Activated CD4-positive, CD25-positive, alpha-beta regulatory T cell treated with anti-CD3 and anti-CD28 coated beads, Interleukin-2, amount 50 U/mL, for 24 hours (primary cell): ENCODE results near the gene SLC43A3.
"Not testable (repeated sequence)": the region's sequence is repeated elsewhere in the genome, so short reads cannot be mapped to it uniquely, and the experiment has no call there.

Experiments used
- ATAC-seq, 2 donors: fragments of 150-1000 bp; cut with Tn5 transposase; one replicate each; pipeline ENCODE4 v1.10.0; 2021; ENCODE audit warnings: mild to moderate bottlenecking in 1 of 2, moderate library complexity in 1 of 2

Gene SLC43A3

DNA sequence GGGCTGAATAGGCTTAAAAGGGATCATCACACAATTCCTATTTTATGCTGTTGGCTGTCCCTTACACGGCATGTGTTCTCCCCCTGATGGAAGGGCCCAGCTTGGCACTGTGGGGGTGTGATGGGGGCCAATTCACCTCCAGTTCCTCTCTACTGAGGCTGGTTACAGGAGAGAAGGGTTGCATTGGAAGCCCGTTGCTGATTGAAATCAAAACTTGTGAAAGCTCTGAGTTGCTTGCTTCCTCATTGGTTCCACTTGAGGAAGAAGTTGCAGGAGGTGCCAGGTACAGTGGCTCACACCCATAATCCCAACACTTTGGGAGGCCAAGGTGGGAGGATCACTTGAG, 23.1 kb downstream of the SLC43A3 start:
- no peak for ATAC-seq

DNA sequence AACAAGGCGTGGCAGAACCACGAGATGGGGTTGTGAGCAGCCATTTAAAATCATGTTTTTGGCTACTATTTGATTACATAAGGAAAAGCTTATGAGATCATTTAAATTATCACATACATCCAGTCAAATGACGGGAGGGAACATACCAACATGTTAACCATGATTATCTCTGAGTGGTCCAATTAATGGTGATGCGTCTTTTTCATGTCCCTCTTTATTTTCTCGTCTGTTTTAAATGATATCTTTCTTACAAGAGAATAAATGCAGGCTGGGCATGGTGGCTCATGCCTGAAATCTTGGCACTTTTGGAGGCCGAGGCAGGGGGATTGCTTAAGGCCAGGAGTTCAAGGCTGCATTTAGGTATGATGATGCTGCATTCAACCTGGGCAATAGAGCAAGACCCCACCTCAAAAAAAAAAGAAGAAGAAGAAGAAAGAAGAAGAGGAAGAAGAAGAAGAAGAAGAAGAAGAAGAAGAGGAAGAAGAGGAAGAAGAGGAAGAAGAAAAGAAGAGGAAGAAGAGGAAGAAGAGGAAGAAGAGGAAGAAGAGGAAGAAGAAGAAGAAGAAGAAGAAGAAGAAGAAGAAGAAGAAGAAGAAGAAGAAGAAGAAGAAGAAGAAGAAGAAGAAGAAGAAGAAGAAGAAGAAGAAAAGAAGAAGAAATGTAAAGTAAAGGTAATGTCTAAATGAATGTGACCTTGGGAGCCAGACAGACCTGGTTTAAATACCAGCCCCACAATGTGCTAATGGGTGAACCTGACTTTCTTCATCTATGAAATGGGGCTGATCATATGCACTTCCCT, 23.7 kb downstream of the SLC43A3 start:
- not testable (repeated sequence) for ATAC-seq

DNA sequence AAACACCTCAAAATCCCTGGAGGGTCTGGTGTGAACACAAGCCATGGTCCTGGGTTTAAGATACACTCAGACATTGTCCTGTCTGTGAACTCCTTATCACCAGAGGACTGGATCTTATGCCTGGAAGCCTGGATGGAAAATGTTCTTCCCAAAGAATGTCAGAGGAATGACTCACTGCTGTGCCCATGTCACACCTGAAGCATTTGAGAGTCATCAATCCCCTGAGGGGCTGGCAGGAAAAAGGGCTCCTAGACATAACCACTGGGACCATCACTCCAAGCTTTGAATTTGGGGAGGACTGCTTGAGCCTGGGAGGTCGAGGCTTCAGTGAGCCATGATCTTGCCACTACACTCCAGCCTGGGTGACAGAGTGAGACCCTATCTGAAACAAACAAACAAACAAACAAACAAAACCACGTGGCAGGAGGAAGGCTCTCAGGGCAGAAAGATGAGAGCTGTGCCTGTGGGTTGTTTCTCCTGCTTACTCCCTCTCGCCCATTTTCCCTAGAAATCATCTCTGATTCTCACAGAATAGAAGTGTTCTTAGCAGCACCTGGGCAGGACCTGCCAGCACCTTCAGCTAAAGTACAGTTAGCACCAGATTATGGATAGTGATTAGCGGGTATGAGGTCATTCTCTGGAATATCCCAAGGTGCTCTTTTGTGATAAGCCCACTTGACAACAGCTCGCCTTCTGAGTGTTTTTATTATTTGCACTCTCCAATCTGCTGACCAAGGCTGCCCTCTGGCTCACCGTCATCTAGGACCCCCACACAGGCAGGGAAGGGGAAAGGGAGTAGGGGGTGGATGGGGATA, 24.5 kb downstream of the SLC43A3 start:
- ATAC-seq, result no peak

DNA sequence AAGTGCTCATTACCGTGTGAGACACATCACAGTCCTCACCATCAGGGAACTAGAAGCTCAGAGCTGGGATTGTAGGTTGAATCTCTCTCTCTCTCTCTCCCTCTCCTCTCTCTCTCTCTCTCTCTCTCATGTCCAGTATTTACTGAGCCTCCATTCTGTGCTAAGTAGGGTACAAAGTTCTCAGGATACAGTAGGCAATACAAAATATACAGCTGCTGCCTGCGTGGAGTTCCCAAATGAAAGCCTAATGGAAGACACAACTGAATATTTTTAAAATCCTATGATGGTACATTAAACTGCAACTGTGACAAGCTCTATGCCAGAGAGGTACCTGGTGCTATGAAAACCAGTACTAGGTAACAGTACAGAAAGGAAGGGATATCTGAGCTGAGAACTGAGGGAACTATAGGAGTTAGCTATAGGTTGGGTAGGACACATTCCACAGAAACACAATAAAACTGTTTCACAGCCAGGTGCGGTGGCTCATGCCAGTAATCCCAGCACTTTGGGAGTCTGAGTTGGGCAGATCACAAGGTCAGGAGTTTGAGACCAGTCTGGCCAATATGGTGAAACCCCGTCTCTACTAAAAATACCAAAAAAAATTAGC, 26.8 kb downstream of the SLC43A3 start:
- ATAC-seq, result no peak

DNA sequence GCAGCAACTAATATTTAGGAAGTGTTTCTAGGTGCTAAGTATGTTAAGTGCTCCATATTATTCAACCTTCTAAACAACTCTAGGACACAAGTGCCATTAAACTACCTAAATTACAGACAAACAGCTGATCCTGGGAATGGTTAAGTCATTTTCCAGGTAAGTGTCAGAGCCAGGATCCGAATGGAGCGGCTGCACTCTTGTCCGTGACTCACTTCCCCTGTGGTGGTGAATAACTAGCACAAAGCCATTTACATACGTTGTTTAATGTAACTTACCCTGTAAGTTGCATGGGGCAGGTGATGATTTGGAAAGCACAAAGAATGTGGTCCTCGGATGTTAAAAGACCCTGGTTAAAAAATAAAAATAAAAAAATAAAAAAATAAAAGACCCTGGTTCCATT, 27.7 kb downstream of the SLC43A3 start:
- no peak for ATAC-seq

DNA sequence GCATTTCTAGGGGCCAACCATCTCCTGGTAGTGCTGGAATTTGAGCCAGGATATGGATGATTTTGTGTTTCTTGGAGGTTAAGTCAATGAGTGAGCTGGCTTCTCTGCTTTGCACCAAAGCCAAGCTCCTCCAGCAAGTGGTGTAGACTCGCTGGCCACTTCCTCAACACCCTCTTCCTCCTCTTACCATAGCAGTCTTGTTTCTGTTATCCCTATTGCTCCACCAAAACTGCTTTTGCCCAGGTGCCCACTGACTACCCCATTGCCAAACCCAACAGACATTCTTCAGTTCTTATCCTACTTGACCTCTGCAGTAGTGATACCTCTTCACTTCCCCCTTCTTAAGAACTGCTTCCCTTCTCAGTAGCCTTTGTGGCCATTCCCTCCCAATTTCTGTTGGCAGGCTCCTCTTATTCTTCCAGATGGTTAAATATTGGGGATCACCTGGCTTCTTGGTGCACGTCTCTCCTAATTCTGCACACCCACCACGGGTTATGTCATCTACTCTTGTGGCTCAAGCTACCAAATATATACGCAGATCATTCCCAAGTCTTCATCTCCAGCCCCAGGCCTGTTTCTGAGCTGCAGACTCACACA, 29.4 kb downstream of the SLC43A3 start:
- no peak for ATAC-seq

DNA sequence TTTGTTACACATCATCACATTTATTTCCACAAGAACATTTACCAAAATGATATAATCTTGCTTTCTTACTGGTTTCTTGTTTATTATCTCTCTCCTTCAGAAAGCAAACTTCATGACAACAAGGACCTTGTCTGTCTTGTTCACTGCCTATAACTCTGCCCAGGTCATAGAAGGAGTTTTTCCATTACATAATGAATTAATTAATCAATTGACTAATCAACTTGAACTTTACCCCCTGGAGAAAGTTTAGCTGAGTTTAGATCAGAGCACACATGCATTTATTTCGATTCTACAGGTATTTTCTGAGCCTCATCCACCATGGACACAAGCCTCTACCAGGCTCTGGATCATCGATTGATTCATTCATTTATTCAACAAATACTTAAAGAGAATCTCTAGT, 30.2 kb downstream of the SLC43A3 start:
- ATAC-seq, result no peak

DNA sequence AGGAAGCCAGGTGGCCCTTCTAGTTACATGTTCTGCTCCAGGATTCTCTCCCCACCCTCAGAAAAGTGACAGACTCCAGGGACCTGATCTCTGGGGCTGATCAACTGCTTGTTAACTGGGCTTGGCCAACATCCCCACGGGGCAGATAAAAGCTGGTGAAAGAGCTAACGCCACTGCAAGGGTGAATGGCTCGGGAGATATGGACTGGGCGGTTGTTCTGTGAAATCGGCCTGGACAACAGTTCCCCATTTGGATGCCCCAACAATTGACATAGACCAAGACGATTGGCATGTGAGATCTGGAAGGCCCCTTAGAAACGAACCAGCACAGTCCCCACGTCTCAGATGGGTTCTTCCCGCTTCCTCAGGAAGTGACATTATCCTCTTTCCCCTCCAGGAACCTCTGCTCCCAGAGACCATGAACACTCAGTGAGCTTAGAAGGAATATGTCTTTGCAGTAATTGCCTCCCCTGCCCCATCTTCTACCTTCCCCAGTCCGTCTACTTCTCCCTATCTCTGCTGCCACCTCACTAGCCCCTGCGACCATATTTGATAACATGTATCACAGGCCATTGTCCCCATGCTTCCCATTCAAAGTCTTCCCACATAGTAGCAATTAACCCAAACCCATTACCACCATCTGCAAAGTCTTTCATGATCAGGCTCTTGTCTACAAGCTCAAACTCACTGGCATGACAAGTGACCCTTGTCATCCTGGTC, 30.9 kb downstream of the SLC43A3 start:
- no peak for ATAC-seq

DNA sequence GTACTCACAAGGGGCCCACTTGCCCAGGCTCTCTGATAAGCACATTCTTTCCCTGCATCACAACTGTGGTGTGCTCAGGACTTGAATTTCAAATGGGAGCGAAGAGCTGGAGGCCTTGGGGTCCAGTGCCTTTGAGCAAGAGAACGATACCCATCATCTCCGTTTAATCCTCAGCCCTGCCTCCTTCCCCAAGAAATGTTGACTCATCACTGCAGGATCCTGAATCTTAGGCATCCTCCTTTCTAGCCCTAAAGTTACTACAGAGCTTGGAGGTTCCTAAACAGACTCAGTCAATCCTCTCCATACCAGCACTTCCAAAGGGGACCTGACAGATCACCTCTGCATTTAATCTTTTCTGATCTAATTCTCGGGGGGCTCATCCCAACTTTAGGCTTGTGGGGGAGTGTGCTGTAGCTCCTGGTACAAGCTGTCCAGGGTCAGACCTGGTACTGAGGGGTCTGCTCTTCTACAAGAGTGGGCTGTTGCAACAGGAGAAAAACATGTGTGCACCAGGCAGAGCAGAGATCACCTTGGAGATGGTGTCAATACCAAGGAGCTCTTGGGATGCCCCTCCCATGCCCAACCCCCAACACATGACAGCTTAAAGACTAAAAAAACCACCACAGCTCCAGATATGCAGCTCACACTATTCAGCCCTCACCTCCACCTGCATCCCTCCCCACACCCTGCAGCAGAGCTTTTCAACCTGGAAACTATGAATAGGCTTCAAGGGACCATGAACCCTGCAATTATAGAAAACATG, 32.5 kb downstream of the SLC43A3 start:
- no peak for ATAC-seq

DNA sequence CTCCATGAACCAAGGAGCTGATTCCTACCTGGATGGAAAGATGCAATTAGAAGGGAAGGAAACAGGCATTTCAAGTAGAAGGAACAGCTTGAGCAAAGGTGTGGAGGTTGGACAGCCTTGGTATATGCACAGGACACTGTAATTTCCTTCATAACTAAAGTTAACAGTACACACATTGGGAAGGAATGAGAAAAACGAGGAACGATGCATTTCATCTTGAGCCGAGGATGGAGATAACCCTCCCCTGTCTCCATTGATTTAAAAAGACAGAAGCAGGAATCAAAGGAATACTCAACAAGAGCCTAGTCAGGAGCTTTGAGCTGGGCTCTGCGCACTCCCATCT, 34.2 kb downstream of the SLC43A3 start:
- ATAC-seq, result no peak

DNA sequence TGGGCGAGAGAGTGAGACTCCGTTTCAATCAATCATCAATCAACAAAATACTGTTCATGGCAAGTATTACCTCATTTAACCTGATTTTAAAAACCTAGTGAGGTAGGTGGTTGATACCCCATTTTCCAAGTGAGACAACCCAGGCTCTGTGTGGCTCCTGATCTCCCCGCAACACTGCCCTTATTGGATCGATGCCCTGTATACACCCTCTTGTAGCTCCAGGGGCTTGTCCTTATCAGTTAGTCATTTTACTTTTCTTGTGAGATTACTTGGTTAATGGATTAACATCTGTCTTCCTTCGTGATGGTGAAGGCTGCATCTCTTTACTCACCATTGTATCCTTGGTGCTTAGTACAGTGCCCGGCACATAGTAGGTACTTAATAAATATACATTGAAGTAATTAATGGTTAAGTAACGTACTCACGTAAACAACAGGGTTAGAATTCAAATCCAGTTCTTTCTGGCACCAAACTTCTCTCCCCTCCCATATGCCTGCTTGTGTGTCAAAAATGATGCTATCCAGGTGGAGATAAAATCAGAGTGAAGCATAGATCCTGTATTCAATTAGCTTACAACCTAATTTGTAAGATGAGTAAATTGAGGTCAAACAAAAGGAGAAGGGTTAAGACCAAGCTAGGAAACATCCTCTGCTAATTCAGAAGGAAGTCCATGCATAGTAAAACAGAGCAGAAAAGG, 34.7 kb downstream of the SLC43A3 start:
- no peak for ATAC-seq

DNA sequence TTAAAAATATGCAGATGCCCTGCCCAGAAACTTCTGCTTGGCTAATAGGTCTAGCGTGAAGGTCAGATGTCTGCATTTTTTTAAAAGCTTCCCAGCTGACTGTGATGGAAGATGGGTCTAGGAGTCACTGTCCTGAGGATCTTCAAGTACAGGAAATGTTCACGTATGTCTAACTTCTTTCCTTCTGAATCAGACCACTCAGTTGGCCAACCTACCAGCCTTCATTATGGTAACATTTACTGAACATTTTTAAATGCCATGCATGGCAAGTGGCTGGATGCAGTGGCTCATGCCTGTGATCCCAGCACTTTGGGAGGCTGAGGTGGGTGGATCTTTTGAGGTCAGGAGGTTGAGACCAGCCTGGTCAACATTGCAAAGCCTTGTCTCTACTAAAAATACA, 35.4 kb downstream of the SLC43A3 start:
- no peak for ATAC-seq

DNA sequence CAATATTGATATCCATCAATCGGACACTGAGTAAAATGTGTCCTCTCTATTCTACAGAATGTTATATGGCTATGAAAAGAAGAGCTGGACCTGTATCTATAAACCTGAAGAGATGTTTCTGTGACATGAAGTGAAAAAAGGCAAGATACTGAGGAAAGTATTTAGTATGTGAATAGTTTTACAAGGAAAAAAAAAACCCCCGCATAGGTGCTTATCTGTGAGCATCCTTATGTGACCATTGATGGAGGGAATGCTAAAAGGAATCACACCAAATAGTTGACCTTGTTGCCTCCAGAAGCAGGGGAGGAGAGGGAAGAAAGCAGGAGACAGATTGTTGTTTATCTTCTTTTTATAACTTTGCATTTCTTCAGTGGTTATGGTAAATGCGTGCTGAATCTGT, 35.8 kb downstream of the SLC43A3 start:
- ATAC-seq, result no peak

DNA sequence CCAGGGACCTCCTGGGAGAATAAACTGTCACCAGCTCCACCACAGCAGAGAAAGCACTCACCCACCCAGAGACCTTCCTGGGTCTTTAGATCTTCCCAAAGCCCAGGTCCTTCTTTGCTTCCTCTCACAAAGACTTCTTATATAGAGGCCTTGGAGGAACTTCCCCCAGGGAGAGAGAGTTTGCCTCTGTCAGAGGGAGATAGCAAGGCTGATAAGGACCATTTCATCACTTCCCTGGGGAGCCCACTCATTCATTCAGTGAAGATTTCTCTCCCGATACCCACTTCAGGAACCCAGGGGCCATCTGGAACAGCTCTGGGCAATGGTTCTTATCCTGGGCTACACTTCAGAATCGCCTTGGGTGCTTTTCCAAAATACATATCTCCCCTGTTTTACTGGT, 36.4 kb downstream of the SLC43A3 start, which contains the start of gene PRG2:
Gene PRG2, minus strand, starts transcription at position 116 of the 400 bp plus-strand sequence. CDS start 706 bp downstream, outside the sequence.
- ATAC-seq, result no peak

DNA sequence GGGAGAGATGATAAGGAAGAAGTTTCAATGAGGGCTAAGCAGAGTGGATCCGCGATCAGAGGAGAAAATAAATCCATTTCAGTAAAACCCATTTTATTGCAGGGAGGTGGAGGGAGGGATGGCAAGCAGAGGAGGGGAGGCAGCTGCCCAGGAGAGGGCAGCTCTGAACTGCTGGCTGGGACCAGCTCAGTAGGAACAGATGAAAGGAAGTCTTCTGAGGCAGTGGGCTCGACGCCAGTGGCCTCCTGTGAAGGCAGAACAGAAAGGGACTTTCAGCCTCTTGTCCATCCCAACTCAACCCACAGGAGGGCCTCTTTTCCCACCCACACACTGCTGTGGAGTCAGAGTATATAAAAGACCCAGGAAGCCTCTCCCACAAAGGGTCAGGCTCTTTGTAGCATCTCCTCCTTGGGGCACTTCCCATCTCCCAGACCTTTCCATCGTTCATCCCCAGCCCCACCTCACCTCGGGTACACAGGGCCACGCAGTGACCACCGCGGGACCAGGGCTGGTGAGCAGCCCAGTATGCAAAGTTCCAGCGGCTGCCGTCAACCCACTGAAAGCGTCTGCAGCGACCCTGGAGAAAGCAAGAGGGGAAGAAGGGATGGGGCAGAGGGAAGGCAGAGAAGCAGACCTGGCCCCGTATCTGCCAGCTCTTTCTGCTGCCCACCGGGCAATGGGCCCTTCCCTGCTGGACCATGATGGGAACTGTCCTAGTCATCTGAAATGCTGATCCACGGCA, 39.5 kb downstream of the SLC43A3 start:
- ATAC-seq, result no peak

DNA sequence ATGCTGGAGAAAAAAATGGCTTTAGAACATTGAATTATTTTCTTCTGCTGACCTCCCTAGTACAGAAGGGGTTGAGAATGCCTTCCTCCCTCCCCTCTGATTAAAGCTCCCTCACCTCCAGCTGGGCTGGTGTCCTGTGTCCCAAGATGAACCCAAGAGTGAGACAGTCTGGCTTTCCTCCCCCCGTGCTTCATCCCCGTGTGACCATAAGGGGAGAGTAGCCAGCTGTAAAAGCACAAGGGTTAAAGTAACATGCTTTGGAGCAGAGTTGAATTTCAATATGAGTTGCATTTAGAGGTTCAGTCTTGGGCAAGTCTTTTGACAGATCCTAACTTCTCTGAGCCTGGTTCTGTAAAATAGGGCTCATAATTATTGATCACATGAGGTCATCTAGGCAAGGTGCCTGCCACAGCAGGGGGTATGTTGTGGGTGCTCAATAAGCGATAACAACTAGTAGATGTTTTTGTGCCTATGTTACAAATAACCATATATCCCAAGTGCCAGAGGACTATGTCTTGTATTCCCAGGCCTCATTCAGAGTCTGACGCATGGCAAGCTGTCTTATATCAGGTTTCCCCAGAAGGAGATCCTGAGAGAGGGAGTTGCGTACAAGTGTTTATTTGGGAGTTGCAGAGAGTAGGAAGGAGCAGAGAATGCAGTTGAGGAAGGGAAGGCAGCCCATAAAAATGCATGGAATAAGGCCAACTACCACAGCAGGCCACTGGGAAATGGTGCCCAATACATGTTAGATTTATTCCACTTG, 40.6 kb downstream of the SLC43A3 start:
- ATAC-seq, result no peak

DNA sequence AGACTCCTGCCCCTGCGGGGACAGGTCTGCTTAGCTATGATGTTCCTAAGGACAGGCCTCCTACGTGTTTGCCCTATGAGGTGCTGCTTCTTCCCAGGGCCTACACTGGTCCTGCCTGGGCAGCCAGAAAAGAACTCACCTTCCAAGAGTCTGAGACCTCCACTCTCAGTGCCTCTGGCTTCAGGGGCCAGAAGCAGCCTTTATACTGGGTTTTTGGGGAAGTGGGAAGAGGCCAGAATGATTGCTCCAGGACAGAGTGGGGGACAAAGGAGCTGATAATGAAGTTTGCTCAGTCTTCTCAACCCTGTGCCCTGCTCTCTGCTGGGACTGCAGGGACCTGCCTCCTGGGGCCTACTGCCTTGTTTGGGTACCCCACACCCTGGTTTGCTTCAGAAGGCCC, 45.9 kb downstream of the SLC43A3 start, which contains the start of gene PRG3:
Gene PRG3, minus strand, starts transcription at position 176 of the 400 bp plus-strand sequence. CDS start 442 bp downstream, outside the sequence.
- no peak for ATAC-seq

DNA sequence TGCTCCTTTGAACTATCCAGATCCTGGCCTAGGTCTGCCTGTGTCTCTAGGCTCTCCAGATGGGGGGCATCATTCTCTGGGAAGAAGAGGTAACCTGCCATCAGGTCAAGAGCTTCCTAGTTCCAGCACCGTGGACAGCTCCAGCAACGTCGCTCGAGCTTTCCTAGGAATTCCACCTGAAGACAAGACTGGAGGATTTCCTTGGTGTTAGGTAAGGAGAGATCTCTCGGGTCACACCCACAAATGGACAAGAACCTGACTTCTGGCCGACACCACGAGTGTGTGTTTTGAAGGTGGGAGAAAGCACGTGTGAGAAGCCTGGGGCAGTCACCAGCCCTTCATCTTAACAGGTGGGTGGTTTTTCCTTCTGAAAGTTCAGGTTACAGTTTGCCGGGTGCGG, 47.2 kb downstream of the SLC43A3 start:
- ATAC-seq, result no peak

DNA sequence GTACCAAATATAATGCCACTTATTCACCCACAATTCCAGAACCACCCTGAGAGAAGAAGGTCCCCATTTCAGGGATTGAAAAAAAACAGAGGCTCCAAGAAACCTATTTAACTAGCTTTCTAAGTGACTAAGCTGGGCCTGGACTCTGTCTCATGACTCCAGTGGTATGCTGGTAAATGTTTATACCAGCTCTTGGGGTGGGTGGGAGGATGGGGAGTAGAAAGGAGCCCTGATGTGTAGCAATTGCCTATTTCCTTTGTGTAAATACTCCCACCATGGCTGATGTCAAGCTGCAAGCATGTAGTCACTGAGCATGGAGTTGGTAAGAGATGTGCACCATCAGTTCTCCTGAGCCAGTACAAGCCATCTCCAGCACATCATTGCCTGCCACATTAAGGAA, 48.7 kb downstream of the SLC43A3 start:
- ATAC-seq, result no peak

DNA sequence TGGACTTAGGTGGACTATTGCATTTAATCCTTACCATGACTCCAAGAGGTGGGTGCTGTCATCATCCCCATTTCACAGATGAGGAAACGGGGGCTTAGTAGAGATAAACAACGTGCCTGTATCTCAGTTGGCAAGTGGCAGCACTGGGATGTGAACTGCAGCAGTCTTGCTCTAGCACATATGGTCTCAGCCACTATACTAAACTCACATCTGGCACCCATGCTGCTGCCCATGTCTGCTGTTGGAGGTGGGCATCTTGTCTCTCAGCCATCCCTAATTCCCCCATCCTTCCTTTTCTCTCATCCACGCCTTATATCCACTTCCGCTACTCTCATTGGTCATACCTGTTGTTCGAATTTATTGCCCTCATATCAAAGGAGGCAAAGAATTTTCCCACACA, 49.8 kb downstream of the SLC43A3 start:
- ATAC-seq, result no peak
